Adrenal gland (tissue), 5 donors: ENCODE measurements around the gene CACNA1D.

Experiments
- POLR2A ChIP-seq, 2 donors: fragments of 450-650 bp; IDR thresholded peaks; one replicate each; pipeline ENCODE4 v1.6.1; 2017; ENCODE audit warnings: antibody characterized with exemption in 2 of 2, mild to moderate bottlenecking in 2 of 2, moderate library complexity in 1 of 2
- TF ChIP-seq, protein P1 (sequence below), 6 experiments: fragments of 450-650 bp in 4 of 6; fragments of 200-600 bp in 2 of 6; sonication (generic) in 1 of 6; IDR thresholded peaks; 1 replicate in 5 of 6; 2 replicates in 1 of 6; pipeline versions ENCODE4 v1.5.1 to v1.8.0; 2016 to 2021; ENCODE audit warnings: antibody characterized with exemption in 6 of 6, mild to moderate bottlenecking in 2 of 6, moderate library complexity in 1 of 6
- donor health status: DM: no; HTN: no; CAD: no.

DNA sequence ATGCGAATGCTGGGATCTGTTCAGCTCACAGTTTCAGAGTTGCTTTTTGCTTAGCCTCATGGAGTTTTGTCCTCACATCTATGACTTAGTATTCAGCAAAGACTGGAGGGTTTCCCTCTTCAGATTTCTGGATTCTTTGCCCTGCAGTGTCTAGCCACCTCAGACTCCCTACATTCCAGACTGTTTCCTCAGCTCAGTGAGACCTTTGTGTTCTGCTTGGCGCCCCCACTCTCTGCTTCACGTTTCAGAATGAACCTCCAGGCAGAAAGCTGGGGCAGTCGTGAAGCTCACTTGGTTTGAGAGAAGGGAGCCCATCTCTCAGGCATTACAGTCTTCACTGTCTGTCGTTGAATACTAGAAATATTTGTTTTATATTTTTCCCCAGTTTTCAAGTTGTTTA is 118.1 kb downstream of the CACNA1D start:
- TF ChIP-seq, protein P1, sequence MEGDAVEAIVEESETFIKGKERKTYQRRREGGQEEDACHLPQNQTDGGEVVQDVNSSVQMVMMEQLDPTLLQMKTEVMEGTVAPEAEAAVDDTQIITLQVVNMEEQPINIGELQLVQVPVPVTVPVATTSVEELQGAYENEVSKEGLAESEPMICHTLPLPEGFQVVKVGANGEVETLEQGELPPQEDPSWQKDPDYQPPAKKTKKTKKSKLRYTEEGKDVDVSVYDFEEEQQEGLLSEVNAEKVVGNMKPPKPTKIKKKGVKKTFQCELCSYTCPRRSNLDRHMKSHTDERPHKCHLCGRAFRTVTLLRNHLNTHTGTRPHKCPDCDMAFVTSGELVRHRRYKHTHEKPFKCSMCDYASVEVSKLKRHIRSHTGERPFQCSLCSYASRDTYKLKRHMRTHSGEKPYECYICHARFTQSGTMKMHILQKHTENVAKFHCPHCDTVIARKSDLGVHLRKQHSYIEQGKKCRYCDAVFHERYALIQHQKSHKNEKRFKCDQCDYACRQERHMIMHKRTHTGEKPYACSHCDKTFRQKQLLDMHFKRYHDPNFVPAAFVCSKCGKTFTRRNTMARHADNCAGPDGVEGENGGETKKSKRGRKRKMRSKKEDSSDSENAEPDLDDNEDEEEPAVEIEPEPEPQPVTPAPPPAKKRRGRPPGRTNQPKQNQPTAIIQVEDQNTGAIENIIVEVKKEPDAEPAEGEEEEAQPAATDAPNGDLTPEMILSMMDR (IDR thresholded peaks at IDR 0.05), result no peak
- no peak for TF ChIP-seq POLR2A (IDR thresholded peaks at IDR 0.05)
